GM19372 (cell line): ENCODE results near the gene TMC1.
A peak's percentile ranks its signal among the peaks of the same experiment; 100 is the strongest.
"Not testable (repeated sequence)": the region's sequence is repeated elsewhere in the genome, so short reads cannot be mapped to it uniquely, and the experiment has no call there.

Experiments
- ATAC-seq: cut with Tn5 transposase; IDR thresholded peaks from one replicate; pipeline ENCODE4 v1.9.1; 2021; ENCODE audit warnings: mild to moderate bottlenecking, low read depth, moderate library complexity; ENCODE audit not compliant: unreplicated experiment

TMC1 gene

GRCh38 chr9:72521416-72521815 is at the start of gene TMC1:
Gene TMC1 (plus strand): TSS chr9:72521608. CDS start chr9:72648649, 127,041 bp downstream.
- ATAC-seq, result not testable (repeated sequence)

DNA sequence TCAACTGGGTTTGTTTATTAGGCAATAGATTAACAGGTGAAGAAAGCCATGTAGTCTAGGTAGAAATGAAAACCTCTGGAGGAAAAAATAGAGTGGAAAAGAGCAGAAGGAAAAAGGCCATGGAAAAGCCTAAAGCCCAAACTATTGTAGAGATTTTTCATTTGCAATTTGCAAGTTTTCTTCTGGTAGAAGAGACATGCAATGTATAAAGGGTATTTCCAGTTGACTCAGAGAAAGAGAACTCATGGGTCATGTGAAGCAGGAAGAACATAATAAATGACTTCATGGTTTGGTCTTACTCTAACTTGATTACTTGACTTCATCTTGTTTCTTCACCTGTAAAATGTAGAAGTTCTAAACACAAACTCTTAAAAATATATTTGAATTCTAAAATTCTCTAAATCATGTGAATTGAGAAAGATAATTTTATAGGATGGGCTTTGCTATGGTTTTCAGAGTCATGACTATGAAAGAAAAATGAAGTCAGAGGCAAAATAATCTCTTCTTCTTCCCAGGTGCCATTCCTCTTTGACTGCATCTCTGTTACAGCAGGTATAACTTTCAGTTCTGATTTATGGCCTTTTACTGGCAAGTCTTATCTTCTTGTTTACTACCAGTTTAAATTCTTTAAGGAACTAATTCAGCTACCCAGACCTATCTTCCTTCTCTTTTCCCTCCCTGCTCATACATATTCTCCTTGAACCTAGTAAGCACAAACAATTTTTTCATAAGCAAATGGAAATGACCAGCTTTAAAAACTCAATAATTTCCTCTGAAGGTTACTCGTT is 47.7 kb upstream of the TMC1 start:
- ATAC-seq, result peak; percentile 81

DNA sequence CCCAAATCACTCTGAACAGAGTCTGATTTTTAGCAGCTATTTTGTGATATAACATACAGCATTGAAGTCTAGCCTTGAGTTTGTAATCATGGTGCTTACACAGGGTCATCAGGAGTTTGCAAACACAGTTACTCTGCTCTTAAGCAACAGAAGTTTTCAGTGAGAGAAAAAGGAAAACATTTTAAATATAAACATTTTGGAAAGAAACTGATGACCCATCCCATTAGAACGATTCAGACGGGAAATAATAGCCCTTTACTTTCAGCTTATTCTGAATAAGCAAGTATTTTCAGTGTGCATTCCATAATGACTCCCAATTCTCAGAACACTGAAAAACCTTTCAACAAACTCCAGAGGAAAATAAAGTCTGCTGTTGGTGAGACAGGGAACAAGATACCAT is 46.7 kb upstream of the TMC1 start:
- no peak for ATAC-seq

DNA sequence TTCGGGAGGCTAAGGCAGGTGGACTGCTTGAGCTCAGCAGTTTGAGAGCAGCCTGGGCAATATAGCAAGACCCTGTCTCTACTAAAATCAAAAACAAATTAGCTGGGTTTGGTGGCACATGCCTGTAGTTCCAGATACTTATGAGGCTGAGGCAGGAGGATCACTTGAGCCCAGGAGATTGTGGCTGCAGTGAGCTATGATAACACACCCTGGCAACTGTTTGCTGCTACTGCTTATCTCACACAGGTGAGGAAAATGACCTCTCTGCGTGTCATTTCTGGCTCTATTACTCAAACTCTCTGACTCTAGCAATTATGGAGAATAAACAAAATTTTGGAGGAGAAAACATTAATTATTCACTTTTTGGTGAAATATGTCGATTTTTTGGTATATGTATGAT is 45.3 kb upstream of the TMC1 start:
- ATAC-seq, result no peak

- ATAC-seq, result no peak
Measured at GRCh38 chr9:72476617-72477437, 44.6 kb upstream of the TMC1 start.

GRCh38 chr9:72477930-72478518 is 43.4 kb upstream of the TMC1 start:
- ATAC-seq, result no peak

GRCh38 chr9:72478966-72479365 is 42.4 kb upstream of the TMC1 start:
- ATAC-seq, result no peak

DNA sequence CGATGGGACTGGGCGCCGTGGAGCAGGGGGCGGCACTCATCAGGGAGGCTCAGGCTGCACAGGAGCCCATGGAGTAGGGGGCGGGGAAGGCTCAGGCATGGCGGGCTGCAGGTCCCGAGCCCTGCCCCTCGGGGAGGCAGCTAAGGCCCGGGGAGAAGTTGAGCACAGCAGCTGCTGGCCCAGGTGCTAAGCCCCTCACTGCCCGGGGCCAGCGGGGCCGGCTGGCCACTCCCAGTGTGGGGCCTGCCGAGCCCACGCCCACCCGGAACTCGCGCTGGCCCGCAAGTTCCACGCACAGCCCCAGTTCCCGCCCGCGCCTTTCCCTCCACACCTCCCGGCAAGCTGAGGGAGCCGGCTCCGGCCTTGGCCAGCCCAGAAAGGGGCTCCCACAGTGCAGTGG is 41.1 kb upstream of the TMC1 start:
- not testable (repeated sequence) for ATAC-seq

DNA sequence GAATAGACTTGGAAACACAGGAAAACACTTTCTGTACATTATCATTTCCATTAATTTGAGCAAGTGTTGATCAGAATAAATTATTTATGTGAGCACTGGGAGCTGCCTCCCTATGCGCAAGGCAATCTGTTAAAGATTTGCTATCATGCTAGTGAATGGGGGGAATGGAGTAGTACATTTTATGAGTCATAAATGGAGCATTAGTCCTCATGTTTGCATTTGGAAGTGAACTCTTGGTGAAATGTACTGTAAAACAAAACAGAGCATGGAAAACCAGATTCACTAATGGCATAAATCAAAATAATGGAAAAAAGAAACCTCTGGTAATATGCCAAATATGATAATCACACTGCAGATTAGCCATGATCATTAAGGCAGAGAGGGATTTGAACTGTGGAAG is 40.5 kb upstream of the TMC1 start:
- no peak for ATAC-seq

DNA sequence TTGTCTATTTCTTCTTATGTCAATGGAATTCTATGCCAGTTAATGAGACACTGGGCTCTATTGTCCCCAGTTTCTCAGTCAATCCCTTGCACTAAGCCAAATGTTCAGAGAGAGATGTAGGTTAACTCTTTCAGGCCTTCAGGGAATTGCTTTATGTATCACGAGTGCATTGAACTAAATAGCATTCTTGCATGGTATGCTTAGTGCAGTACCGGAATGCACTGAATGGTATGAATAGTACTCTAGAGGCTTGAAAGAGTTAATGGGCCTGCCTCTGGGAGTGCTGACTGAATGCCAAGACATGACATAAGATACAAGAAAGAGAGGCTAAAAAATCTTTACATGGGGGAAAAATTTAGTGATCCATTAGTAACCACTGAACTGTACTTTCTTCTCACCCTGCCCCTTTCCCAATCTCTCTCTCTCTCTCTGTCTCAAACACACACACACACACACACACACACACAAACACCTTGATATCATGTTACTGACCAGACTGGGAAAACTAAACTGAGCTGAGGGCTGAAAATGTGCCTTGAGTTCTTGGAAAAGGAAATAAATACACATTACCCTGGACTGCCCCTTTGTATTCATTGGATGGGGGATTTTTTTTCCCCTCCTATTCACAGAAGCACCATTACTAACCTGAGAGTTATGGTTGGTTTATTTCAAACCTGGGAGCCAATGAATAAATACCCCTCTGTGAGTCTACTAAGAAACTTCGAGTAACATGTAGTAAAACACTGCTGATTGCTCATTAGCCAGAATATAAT is 35.4 kb upstream of the TMC1 start:
- no peak for ATAC-seq

- ATAC-seq, result no peak
Measured at GRCh38 chr9:72486594-72486955, 34.8 kb upstream of the TMC1 start.

GRCh38 chr9:72487665-72488064 is 33.7 kb upstream of the TMC1 start:
- ATAC-seq, result not testable (repeated sequence)

DNA sequence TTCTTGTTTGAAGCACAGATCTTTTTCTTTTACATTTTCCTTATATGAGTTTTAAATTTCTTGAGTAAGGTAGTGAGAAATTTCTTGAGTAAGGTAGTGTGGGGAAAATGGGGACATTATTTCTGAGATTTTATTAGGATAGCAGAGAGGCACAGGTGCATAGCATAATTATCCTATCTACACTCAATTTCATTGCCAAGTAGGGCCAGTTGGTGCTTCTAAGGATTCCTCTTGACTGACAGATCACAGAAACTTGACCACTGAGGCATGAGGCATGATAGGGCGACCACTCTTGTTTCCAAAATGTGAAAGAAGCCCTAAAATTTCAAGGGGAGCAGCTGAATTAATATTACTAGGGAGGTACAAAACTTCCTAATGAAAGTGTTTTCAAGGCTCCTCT is 31.4 kb upstream of the TMC1 start:
- no peak for ATAC-seq

- no peak for ATAC-seq
Measured at GRCh38 chr9:72491242-72491641, 30.2 kb upstream of the TMC1 start.

- no peak for ATAC-seq
Measured at GRCh38 chr9:72494051-72494450, 27.4 kb upstream of the TMC1 start.

- ATAC-seq, result no peak
Measured at GRCh38 chr9:72497447-72498046, 23.9 kb upstream of the TMC1 start.

GRCh38 chr9:72506615-72507014 is 14.8 kb upstream of the TMC1 start:
- ATAC-seq, result no peak

DNA sequence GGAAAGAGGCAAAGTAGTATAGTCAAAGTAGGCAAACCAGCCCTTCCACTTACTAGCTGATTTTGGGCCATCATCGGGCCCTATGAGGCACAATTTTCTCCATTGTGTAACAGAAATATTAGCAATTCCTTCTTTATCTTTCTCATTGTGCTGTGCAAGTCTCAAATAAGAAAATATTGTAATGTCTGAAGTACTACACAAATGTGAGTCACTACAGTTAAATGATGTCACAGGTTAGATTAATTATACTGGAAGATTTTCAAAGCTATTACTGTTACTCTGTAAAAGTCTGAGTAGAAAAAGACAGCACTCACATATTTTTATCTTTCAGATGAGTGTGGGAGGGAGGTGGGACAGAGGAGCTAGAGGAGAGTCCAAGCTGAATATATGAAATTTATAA is 12.4 kb upstream of the TMC1 start:
- peak; percentile 25 for ATAC-seq

GRCh38 chr9:72509635-72510034 is 11.8 kb upstream of the TMC1 start:
- peak; percentile 92 for ATAC-seq

DNA sequence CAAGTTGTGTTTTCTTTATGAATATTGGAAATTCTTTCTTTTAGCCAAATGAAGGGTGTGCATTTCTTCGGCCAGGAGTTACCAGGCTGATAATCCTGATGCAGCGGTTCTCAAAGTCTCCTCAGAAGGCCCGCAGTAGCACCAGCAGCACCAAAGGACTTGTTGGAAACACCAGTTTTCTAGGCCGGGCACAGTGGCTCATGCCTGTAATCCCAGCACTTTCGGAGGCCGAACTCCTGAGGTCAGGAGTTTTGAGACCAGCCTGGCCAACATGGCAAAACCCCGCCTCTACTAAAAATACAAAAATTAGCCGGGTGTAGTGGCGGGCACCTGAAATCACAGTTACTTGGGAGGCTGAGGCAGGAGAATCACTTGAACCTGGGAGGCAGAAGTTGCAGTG is 397 bp upstream of the TMC1 start:
- not testable (repeated sequence) for ATAC-seq
